Iris pigment epithelial cell (primary cell): ENCODE measurements around the gene TMEM191B.
"Not testable (repeated sequence)": the region's sequence is repeated elsewhere in the genome, so short reads cannot be mapped to it uniquely, and the experiment has no call there.

Experiments
- DNase-seq: peaks from one replicate; pipeline ENCODE4 v3.0.0-alpha.2; 2011; ENCODE audit warnings: low read depth

TMEM191B gene

GRCh38 chr22:18527752-18528596 lies at the start of gene TMEM191B:
TMEM191B (plus strand) TSS chr22:18527802; CDS start chr22:18527981, 179 bp downstream.
- DNase-seq: not testable (repeated sequence)

- DNase-seq: not testable (repeated sequence)
These were observed 31.4 kb upstream of the TMEM191B start for GRCh38 chr22:18496227-18496626.

GRCh38 chr22:18511327-18511726 lies 16.3 kb upstream of the TMEM191B start:
- not testable (repeated sequence) for DNase-seq

GRCh38 chr22:18512378-18512777 lies 15.2 kb upstream of the TMEM191B start:
- not testable (repeated sequence) for DNase-seq

- DNase-seq: not testable (repeated sequence)
These were observed 14.1 kb upstream of the TMEM191B start for GRCh38 chr22:18513454-18513853.

- DNase-seq: not testable (repeated sequence)
These were observed 9.5 kb upstream of the TMEM191B start, which contains the start of gene GGTLC3 for GRCh38 chr22:18518061-18518460. GGTLC3 (minus strand) TSS chr22:18518161; CDS start chr22:18517897, 264 bp downstream.

GRCh38 chr22:18522762-18523161 lies 4.8 kb upstream of the TMEM191B start:
- not testable (repeated sequence) for DNase-seq

GRCh38 chr22:18523328-18523727 lies 4.3 kb upstream of the TMEM191B start:
- not testable (repeated sequence) for DNase-seq

GRCh38 chr22:18528597-18529415 lies 1.2 kb downstream of the TMEM191B start:
- peak; percentile 60 for DNase-seq

GRCh38 chr22:18529416-18530145 lies 2.0 kb downstream of the TMEM191B start:
- not testable (repeated sequence) for DNase-seq

GRCh38 chr22:18533633-18534032 lies 6.0 kb downstream of the TMEM191B start:
- not testable (repeated sequence) for DNase-seq

- not testable (repeated sequence) for DNase-seq
These were observed 6.7 kb downstream of the TMEM191B start for GRCh38 chr22:18534315-18534714.

GRCh38 chr22:18539994-18540393 lies 12.4 kb downstream of the TMEM191B start:
- DNase-seq: not testable (repeated sequence)

- DNase-seq: not testable (repeated sequence)
These were observed 15.8 kb downstream of the TMEM191B start for GRCh38 chr22:18543400-18543799.

GRCh38 chr22:18544615-18545014 lies 17.0 kb downstream of the TMEM191B start:
- DNase-seq: not testable (repeated sequence)

- DNase-seq: not testable (repeated sequence)
These were observed 22.0 kb downstream of the TMEM191B start for GRCh38 chr22:18549458-18550179.

GRCh38 chr22:18551046-18551445 lies 23.4 kb downstream of the TMEM191B start:
- DNase-seq: not testable (repeated sequence)

GRCh38 chr22:18552839-18553597 lies 25.4 kb downstream of the TMEM191B start:
- DNase-seq: not testable (repeated sequence)

GRCh38 chr22:18554280-18555256 lies 27.0 kb downstream of the TMEM191B start:
- DNase-seq: not testable (repeated sequence)
